Measurements from ENCODE around the gene GNB5.

GNB5 gene

GRCh38 chr15:52151353-52151752 lies 39.8 kb downstream of the GNB5 start:
- no peaks in the 10 kb centered on the region for H3K27me3 ChIP-seq
- H3K36me3 ChIP-seq, result peaks cover 17 to 73% (median 40%) of the 10 kb centered on the region in 3 donors
- H3K27ac ChIP-seq, result no peak overlapping the region
- TF ChIP-seq, protein P1, sequence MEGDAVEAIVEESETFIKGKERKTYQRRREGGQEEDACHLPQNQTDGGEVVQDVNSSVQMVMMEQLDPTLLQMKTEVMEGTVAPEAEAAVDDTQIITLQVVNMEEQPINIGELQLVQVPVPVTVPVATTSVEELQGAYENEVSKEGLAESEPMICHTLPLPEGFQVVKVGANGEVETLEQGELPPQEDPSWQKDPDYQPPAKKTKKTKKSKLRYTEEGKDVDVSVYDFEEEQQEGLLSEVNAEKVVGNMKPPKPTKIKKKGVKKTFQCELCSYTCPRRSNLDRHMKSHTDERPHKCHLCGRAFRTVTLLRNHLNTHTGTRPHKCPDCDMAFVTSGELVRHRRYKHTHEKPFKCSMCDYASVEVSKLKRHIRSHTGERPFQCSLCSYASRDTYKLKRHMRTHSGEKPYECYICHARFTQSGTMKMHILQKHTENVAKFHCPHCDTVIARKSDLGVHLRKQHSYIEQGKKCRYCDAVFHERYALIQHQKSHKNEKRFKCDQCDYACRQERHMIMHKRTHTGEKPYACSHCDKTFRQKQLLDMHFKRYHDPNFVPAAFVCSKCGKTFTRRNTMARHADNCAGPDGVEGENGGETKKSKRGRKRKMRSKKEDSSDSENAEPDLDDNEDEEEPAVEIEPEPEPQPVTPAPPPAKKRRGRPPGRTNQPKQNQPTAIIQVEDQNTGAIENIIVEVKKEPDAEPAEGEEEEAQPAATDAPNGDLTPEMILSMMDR (IDR thresholded peaks at IDR 0.05), result no peak
- H3K4me3 ChIP-seq, result no peak overlapping the region
- no peaks in the 10 kb centered on the region for H3K4me1 ChIP-seq
- no peak for DNase-seq
- H3K9me3 ChIP-seq, result no peaks in the 10 kb centered on the region
- intact Hi-C loops (cut with DNase I; ENCODE audit: low total_unique reads), result no loop called here

- H3K27me3 ChIP-seq, result no peaks in the 10 kb centered on the region
- H3K9me3 ChIP-seq, result no peaks in the 10 kb centered on the region
- TF ChIP-seq, protein P1 (IDR thresholded peaks at IDR 0.05), result no peak
- no peak overlapping the region for H3K4me3 ChIP-seq
- no peaks in the 10 kb centered on the region for H3K4me1 ChIP-seq
- no peak for DNase-seq
- intact Hi-C loops (cut with DNase I; ENCODE audit: low total_unique reads), result no loop called here
- H3K27ac ChIP-seq, result no peak overlapping the region
- peaks cover 21 to 77% (median 43%) of the 10 kb centered on the region in 3 donors for H3K36me3 ChIP-seq
Measured at GRCh38 chr15:52150871-52151270, 40.3 kb downstream of the GNB5 start.

DNA sequence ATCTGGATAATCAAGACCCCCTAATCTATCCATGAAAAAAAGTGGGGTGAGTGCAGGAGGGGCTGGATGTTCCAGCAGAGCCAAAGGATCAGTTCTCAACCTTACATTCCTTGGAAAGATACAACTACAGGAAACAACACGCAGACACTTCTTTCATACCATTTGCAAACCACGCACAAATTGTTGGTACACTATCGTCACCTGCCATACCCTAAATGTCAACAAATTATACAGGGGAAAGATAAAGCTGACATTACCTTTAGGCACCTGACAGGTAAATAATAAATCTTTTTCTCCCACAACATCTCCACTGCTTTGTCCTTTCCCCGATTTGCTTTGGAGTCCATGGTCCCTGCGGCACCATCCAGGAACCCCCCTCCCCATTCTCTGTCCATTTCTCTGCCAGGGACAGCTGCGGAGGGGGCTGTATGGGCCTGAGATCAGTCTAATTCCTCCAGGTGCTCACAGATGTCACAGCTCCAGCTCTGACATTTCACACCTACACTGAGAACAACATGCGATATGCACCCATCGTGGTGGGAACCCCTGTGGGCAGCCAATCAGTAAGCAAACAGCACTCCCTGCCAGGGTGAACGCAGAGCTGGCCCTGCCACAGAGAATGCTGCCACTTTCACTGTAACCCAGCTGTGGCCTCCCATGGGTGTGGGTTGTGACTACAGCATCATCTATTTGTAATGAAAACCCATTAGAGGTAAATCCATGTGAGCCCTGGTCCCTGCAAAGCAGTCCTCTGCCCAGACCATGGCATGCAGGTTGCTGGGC lies 41.0 kb downstream of the GNB5 start:
- intact Hi-C loops (cut with DNase I; ENCODE audit: low total_unique reads), result no loop called here
- TF ChIP-seq, protein P1 (IDR thresholded peaks at IDR 0.05), result no peak

DNA sequence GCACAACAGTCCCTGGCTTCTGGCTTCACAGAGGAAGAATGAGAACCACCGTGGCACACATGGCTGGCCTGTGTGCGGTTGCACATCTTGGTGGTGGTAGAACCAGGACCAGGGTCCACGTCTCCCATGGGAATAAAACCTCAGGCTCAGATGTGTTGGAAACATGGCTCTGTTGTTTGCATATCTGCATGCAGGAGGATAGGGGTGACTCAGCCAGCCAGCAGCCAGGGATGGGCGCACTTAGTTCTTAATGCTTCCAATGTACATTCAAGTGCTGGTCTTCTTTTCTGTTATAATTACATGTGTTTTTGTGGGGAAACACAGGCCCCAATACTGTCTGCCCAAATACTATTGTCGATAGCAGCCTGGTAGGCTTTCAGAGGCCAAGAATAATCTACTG lies 42.8 kb downstream of the GNB5 start:
- DNase-seq, result no peak
- H3K36me3 ChIP-seq, result peaks cover 21 to 87% (median 62%) of the 10 kb centered on the region in 3 donors
- TF ChIP-seq, protein P1 (IDR thresholded peaks at IDR 0.05), result no peak
- H3K4me3 ChIP-seq, result no peak overlapping the region
- intact Hi-C loops (cut with DNase I; ENCODE audit: low total_unique reads), result loop anchor here (10.0 kb wide), 1 partner anchor 194 kb away; no protein-coding TSS in a partner anchor
- H3K9me3 ChIP-seq, result no peaks in the 10 kb centered on the region
- peaks cover 0 to 3% (median 0%) of the 10 kb centered on the region in 4 donors for H3K4me1 ChIP-seq
- H3K27ac ChIP-seq, result no peak overlapping the region
- H3K27me3 ChIP-seq, result no peaks in the 10 kb centered on the region

More for the DNA sequence above, 41.0 kb downstream of the GNB5 start:
- no peaks in the 10 kb centered on the region for H3K27me3 ChIP-seq
- H3K9me3 ChIP-seq, result no peaks in the 10 kb centered on the region
- no peaks in the 10 kb centered on the region for H3K4me1 ChIP-seq
- H3K4me3 ChIP-seq, result no peak overlapping the region
- no peak for DNase-seq
- peaks cover 21 to 77% (median 44%) of the 10 kb centered on the region in 3 donors for H3K36me3 ChIP-seq
- H3K27ac ChIP-seq, result no peak overlapping the region

DNA sequence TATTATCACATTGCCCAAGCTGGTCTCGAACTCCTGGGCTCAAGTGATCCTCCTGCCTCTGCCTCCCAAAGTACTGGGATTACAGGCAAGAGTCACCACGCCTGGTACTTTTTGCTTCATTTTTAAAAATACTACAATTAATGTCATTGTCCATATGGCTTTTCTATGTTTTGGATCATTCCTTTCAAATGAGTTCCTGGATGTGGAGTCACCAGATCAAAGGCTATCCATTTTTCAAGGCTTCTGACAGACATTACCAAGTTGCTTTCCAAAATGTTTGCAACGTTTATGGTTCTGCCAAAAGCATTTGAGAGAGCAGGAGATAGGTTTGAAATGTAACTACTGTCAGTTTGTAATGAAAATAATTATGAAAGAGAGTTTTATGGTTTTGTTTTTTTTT lies 44.4 kb downstream of the GNB5 start:
- Histone ChIP-seq H3K36me3 (peaks cover 18 to 80% (median 55%) of the 10 kb centered on the region in 3 donors), H3K4me3 (no peak overlapping the region), H3K27ac (no peak overlapping the region), H3K4me1 (peaks cover 0 to 3% (median 0%) of the 10 kb centered on the region in 4 donors), H3K9me3 (no peaks in the 10 kb centered on the region), H3K27me3 (no peaks in the 10 kb centered on the region)
- TF ChIP-seq, protein P1 (IDR thresholded peaks at IDR 0.05), result no peak
- intact Hi-C loops (cut with DNase I; ENCODE audit: low total_unique reads), result loop anchor here (10.0 kb wide), 1 partner anchor 192 kb away; no protein-coding TSS in a partner anchor
- no peak for DNase-seq
